Measurements from ENCODE around the gene PRICKLE4.

- TF ChIP-seq IRF2 (CRISPR knock-in tag; IDR thresholded peaks at IDR 0.05; ENCODE audit: borderline replicate concordance, low read depth) (no peak), SP1 (CRISPR knock-in tag; conservative IDR thresholded peaks at IDR 0.05) (no peak), ATF1 (CRISPR knock-in tag; IDR thresholded peaks at IDR 0.05) (no peak), E2F4 (CRISPR knock-in tag; IDR thresholded peaks at IDR 0.05; ENCODE audit: borderline replicate concordance, low read depth) (no peak), ZNF423 (CRISPR knock-in tag; IDR thresholded peaks at IDR 0.05) (no peak), CTCF (IDR thresholded peaks at IDR 0.05) (no peak), ZNF263 (CRISPR knock-in tag; IDR thresholded peaks at IDR 0.05; ENCODE audit: low read depth) (no peak), NR2C2 (CRISPR knock-in tag; IDR thresholded peaks at IDR 0.05) (no peak), STAT6 (CRISPR knock-in tag; conservative IDR thresholded peaks at IDR 0.05; ENCODE audit: low read depth) (no peak), ATF6 (CRISPR knock-in tag; IDR thresholded peaks at IDR 0.05) (no peak), CBFB (CRISPR knock-in tag; IDR thresholded peaks at IDR 0.05; ENCODE audit: low read depth) (no peak), AFF4 (CRISPR knock-in tag; IDR thresholded peaks at IDR 0.05; ENCODE audit: borderline replicate concordance) (no peak), ZBTB21 (CRISPR knock-in tag; IDR thresholded peaks at IDR 0.05; ENCODE audit: borderline replicate concordance) (no peak)
Measured at GRCh38 chr6:41780551-41781365, at the start of gene PRICKLE4.
